Left lung (tissue), 10 donors: Measurements from ENCODE around the gene ARHGAP10. TPM values are rescaled to one million over a fixed set of nuclear protein-coding genes. Genes with fewer than 3 reads are reported as not detected.

Source experiments
- ATAC-seq: fragments of 200-7000 bp; cut with Tn5 transposase; one replicate; pipeline ENCODE4 v1.9.1; 2020; ENCODE audit warnings: moderate library complexity
- DNase-seq, 4 donors: peaks; one replicate each; pipeline ENCODE4 v3.0.0-alpha.2; 2013 to 2020
- H3K27ac ChIP-seq, 2 donors: fragments of 200-600 bp; sonication (generic) in 1 of 2; one replicate each; pipeline versions ENCODE4 v1.5.0 to v1.8.0; 2020 to 2021
- H3K27me3 ChIP-seq, 2 donors: fragments of 200-600 bp; sonication (generic) in 1 of 2; one replicate each; pipeline versions ENCODE4 v1.5.0 to v1.8.0; 2020 to 2021
- H3K36me3 ChIP-seq, 2 donors: fragments of 200-600 bp; sonication (generic) in 1 of 2; one replicate each; pipeline versions ENCODE4 v1.5.0 to v1.8.0; 2020 to 2021
- H3K4me1 ChIP-seq, 2 donors: fragments of 200-600 bp; one replicate each; pipeline ENCODE4 v1.8.0; 2021
- H3K4me3 ChIP-seq, 2 donors: fragments of 200-600 bp; sonication (generic) in 1 of 2; one replicate each; pipeline versions ENCODE4 v1.5.0 to v1.8.0; 2020 to 2021; ENCODE audit warnings: mild to moderate bottlenecking in 1 of 2
- H3K9me3 ChIP-seq, 2 donors: fragments of 200-600 bp; sonication (generic) in 1 of 2; one replicate each; pipeline versions ENCODE4 v1.5.0 to v1.8.0; 2020 to 2021
- intact Hi-C, 2 donors: fragments of 100-400 bp; cut with DNase I; formaldehyde crosslinking; loops; one replicate each; pipeline versions ENCODE4 v1.11.2 to v1.14.2; 2022
- polyA plus RNA-seq, 6 donors: library from polyadenylated mRNA; unstranded; fragments of 120-200 nt; gene quantifications; one replicate each; pipeline ENCODE4 v1.2.1, GENCODE V29; 2013; ENCODE audit not compliant: insufficient read length in 6 of 6
- total RNA-seq, 2 donors: library from RNA; stranded (reverse); fragmentation: NEBNext Ultra II Directional; extraction: Animal tissue kit (Norgen Biotek cat#: 25700); gene quantifications; one replicate each; pipeline ENCODE4 v1.2.1, GENCODE V29; 2021
- TF ChIP-seq, protein P1 (sequence below), 2 donors: fragments of 200-600 bp; sonication (generic) in 1 of 2; IDR thresholded peaks; one replicate each; pipeline versions ENCODE4 v1.5.0 to v1.8.0; 2021; ENCODE audit warnings: antibody characterized with exemption in 2 of 2
- donor health status: DM: no; HTN: yes; CAD: no.
- donor health status: DM: no; HTN: no; CAD: no.

ARHGAP10 gene
- total and polyA plus RNA-seq, 8 donors = 11.6 to 25.4 (median 14.2) TPM

DNA sequence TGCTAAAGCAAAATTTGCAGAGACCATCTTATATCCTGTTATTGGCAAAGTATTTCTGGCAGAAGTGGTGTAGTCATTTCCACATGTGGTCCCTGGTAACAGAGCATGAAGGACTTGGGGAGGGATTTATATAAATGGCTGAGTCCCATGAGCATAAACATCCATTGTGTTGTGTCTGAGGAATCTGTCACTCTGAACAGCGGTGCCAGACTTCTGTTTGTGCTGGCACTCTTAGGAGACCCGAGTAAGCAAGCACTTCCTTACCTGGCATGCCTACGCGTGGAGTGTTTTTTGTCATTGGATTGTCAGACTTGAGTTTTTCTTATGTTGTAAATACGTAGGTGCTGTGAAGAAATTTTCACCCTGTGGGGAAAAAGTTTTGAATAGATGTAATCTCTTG, 285.9 kb downstream of the ARHGAP10 start:
- DNase-seq = no peak
- Histone ChIP-seq H3K27me3 (no peaks in the 10 kb centered on the region), H3K4me3 (no peak overlapping the region), H3K36me3 (no peaks in the 10 kb centered on the region), H3K27ac (no peak overlapping the region), H3K9me3 (no peaks in the 10 kb centered on the region), H3K4me1 (peaks cover 0 to 5% of the 10 kb centered on the region in 2 donors)
- ATAC-seq = peak; percentile 81
- TF ChIP-seq, protein P1, sequence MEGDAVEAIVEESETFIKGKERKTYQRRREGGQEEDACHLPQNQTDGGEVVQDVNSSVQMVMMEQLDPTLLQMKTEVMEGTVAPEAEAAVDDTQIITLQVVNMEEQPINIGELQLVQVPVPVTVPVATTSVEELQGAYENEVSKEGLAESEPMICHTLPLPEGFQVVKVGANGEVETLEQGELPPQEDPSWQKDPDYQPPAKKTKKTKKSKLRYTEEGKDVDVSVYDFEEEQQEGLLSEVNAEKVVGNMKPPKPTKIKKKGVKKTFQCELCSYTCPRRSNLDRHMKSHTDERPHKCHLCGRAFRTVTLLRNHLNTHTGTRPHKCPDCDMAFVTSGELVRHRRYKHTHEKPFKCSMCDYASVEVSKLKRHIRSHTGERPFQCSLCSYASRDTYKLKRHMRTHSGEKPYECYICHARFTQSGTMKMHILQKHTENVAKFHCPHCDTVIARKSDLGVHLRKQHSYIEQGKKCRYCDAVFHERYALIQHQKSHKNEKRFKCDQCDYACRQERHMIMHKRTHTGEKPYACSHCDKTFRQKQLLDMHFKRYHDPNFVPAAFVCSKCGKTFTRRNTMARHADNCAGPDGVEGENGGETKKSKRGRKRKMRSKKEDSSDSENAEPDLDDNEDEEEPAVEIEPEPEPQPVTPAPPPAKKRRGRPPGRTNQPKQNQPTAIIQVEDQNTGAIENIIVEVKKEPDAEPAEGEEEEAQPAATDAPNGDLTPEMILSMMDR (IDR thresholded peaks at IDR 0.05) = no peak
- intact Hi-C loops = no loop called here

DNA sequence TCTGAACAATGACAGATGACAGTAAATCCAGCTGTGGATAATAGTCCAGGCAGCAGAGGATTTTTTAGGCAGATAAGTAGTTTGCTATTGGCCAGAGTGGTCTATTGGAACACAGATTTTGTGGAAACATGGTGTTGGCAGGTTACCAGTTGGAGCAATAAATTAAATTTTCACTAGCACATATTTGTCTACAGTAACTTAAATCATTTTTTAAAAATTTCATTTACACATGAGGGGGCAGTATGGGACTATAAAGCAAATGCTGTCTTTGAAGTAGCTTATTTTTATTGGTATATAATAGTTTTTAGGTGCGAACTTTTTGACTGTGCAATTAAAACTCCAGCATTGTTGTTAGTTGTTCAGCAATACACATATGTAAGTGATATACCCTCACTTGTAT, 289.8 kb downstream of the ARHGAP10 start:
- DNase-seq = no peak

DNA sequence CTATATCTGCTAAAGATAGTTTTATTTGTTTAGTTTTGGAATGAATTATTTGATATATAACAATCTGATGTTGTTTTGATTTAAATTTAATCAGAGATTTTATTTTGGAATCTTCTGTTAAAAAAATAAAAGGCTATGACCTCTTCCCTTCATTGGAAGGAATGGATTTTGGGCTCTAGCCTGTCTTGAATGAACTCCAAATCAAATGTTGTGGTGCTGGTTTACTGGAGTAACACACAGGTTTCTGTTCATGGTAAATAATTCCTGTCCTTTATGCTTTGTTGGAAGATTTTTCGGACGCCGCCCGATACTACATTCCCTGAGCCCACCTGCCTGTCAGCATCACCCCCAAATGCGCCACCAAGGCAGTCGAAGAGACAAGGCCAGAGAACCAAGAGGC, 291.1 kb downstream of the ARHGAP10 start:
- H3K27ac ChIP-seq = no peak overlapping the region
- H3K9me3 ChIP-seq = no peaks in the 10 kb centered on the region
- no peaks in the 10 kb centered on the region for H3K27me3 ChIP-seq
- peaks cover 0 to 3% of the 10 kb centered on the region in 2 donors for H3K4me1 ChIP-seq
- intact Hi-C loops = no loop called here
- DNase-seq (no peak), ATAC-seq (no peak)
- no peak overlapping the region for H3K4me3 ChIP-seq
- TF ChIP-seq, protein P1 (IDR thresholded peaks at IDR 0.05) = no peak
- H3K36me3 ChIP-seq = no peaks in the 10 kb centered on the region

More for the DNA sequence above, 289.8 kb downstream of the ARHGAP10 start:
- ATAC-seq = no peak
- Histone ChIP-seq H3K36me3 (no peaks in the 10 kb centered on the region), H3K9me3 (no peaks in the 10 kb centered on the region), H3K27ac (no peak overlapping the region), H3K4me3 (no peak overlapping the region), H3K4me1 (peaks cover 0 to 5% of the 10 kb centered on the region in 2 donors), H3K27me3 (no peaks in the 10 kb centered on the region)
- TF ChIP-seq, protein P1 (IDR thresholded peaks at IDR 0.05) = no peak
- intact Hi-C loops = no loop called here

DNA sequence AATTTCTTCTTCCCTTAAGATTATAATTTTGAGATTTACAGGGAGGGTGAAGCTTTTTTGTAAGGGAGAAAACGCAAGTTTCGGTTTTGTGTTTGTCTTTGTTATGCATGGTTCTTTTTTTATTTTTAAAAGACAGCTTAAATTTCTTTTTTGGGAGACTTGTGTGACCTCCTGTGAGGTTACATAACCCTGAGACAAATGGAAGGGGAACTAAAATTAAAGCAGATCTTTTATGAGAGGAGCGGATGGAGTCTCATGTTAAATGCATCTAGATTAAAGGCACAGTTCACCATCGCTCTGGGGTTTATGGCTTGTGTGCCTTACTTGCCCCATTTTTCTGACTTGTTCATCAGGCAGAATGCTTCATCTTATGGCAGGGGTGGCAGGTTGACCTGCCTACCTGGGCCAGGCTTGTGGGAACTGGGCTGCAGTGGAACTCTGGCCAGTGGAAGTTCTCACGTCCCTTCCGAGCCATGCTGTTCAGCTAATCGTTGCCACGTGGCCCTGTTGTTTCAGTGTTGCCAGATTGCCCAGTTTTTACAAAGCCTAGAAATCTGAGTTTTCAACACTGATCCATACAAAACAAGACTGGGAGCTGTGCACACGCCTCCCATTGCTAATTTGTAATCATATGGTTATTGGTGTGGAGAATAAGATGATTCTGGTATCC, 291.8 kb downstream of the ARHGAP10 start:
- no peak overlapping the region for H3K4me3 ChIP-seq
- ATAC-seq (no peak), DNase-seq (no peak)
- TF ChIP-seq, protein P1 (IDR thresholded peaks at IDR 0.05) = no peak
- no peaks in the 10 kb centered on the region for H3K27me3 ChIP-seq
- intact Hi-C loops = no loop called here
- H3K9me3 ChIP-seq = no peaks in the 10 kb centered on the region
- H3K36me3 ChIP-seq = no peaks in the 10 kb centered on the region
- H3K27ac ChIP-seq = no peak overlapping the region
- H3K4me1 ChIP-seq = no peaks in the 10 kb centered on the region

DNA sequence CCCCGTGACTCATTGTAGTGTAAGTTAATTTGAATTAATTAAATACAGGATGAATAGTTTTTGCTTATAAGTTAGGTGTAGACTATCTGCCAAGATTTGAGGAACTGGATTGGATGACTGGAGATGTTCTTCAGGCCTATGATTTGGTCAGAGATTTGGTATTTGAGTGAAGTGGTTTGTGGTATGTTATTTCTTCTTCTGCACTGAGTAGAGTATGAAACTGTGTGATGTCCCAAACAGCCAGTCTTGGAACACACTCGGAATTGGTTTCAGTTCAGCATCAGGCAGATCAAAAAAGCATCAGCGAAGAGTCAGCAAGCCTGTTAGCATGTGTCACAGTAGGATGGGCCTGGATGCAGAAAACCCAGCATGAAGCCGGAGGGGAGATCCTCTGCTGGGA, 294.1 kb downstream of the ARHGAP10 start:
- TF ChIP-seq, protein P1 (IDR thresholded peaks at IDR 0.05) = no peak
- intact Hi-C loops = no loop called here
- Histone ChIP-seq H3K4me1 (no peaks in the 10 kb centered on the region), H3K27ac (no peak overlapping the region), H3K9me3 (no peaks in the 10 kb centered on the region), H3K4me3 (no peak overlapping the region), H3K36me3 (no peaks in the 10 kb centered on the region), H3K27me3 (no peaks in the 10 kb centered on the region)
- DNase-seq (no peak), ATAC-seq (no peak)
